NK-92 (cell line): ENCODE data around the gene BAHCC1.
"Not testable (repeated sequence)": the region's sequence is repeated elsewhere in the genome, so short reads cannot be mapped to it uniquely, and the experiment has no call there.

ENCODE experiments used
- DNase-seq: peaks from one replicate; lab custom pipeline; 2025; ENCODE audit not compliant: unreplicated experiment; lab: John Stamatoyannopoulos, UW

The BAHCC1 gene

GRCh38 chr17:81394921-81395599 is at the start of gene BAHCC1:
Gene BAHCC1 (plus strand): TSS chr17:81395457. CDS start chr17:81399740, 4,283 bp downstream.
- no peak for DNase-seq

- DNase-seq, result peak; percentile 51
Measured at GRCh38 chr17:81346090-81346907, 49.0 kb upstream of the BAHCC1 start.

- no peak for DNase-seq
Measured at GRCh38 chr17:81346908-81347349, 48.3 kb upstream of the BAHCC1 start.

- DNase-seq, result no peak
Measured at GRCh38 chr17:81347437-81347836, 47.8 kb upstream of the BAHCC1 start.

- no peak for DNase-seq
Measured at GRCh38 chr17:81348097-81349055, 46.9 kb upstream of the BAHCC1 start.

GRCh38 chr17:81349397-81350319 is 45.6 kb upstream of the BAHCC1 start:
- DNase-seq, result no peak

GRCh38 chr17:81350320-81350890 is 44.9 kb upstream of the BAHCC1 start:
- DNase-seq, result no peak

GRCh38 chr17:81351329-81352052 is 43.8 kb upstream of the BAHCC1 start:
- not testable (repeated sequence) for DNase-seq

GRCh38 chr17:81352056-81352455 is 43.2 kb upstream of the BAHCC1 start:
- DNase-seq, result not testable (repeated sequence)

GRCh38 chr17:81354252-81354953 is 40.9 kb upstream of the BAHCC1 start:
- DNase-seq, result no peak

- DNase-seq, result no peak
Measured at GRCh38 chr17:81354954-81355347, 40.3 kb upstream of the BAHCC1 start.

GRCh38 chr17:81359218-81359617 is 36.0 kb upstream of the BAHCC1 start:
- no peak for DNase-seq

GRCh38 chr17:81362001-81362400 is 33.3 kb upstream of the BAHCC1 start:
- DNase-seq, result not testable (repeated sequence)

- no peak for DNase-seq
Measured at GRCh38 chr17:81364278-81365147, 30.7 kb upstream of the BAHCC1 start.

GRCh38 chr17:81365148-81365600 is 30.1 kb upstream of the BAHCC1 start:
- DNase-seq, result no peak

- no peak for DNase-seq
Measured at GRCh38 chr17:81365601-81366585, 29.4 kb upstream of the BAHCC1 start.
